Hepatocyte (in vitro differentiated cells): ENCODE measurements around the gene PTPRN2.

Source experiments
- CTCF ChIP-seq: fragments of 200-600 bp; sonication (generic); IDR thresholded peaks from 2 replicates; pipeline ENCODE4 v1.5.1; 2016; ENCODE audit warnings: antibody characterized with exemption, mild to moderate bottlenecking; ENCODE audit not compliant: poor library complexity
- EZH2 ChIP-seq: fragments of 200-600 bp; sonication (generic); IDR thresholded peaks from 2 replicates; pipeline ENCODE4 v1.6.1; 2016; ENCODE audit warnings: antibody characterized with exemption, mild to moderate bottlenecking, borderline replicate concordance
- EZH2phosphoT487 ChIP-seq: fragments of 200-600 bp; sonication (generic); IDR thresholded peaks from one replicate; pipeline ENCODE4 v1.6.1; 2018; ENCODE audit warnings: antibody characterized with exemption, mild to moderate bottlenecking, low read depth, moderate library complexity; ENCODE audit not compliant: unreplicated experiment, severe bottlenecking

GRCh38 chr7:157843336-157844140 lies 744.1 kb downstream of the PTPRN2 start:
- TF ChIP-seq EZH2phosphoT487 (no peak), CTCF (no peak), EZH2 (no peak)
